Measurements from ENCODE around the gene LIPE. TPM values are rescaled to one million over a fixed set of nuclear protein-coding genes. Genes with fewer than 3 reads are reported as not detected.
A peak's percentile ranks its signal among the peaks of the same experiment; 100 is the strongest.

LIPE gene
- total RNA-seq, 2 experiments from 2014 or later, result 27.8 to 32.8 TPM

DNA sequence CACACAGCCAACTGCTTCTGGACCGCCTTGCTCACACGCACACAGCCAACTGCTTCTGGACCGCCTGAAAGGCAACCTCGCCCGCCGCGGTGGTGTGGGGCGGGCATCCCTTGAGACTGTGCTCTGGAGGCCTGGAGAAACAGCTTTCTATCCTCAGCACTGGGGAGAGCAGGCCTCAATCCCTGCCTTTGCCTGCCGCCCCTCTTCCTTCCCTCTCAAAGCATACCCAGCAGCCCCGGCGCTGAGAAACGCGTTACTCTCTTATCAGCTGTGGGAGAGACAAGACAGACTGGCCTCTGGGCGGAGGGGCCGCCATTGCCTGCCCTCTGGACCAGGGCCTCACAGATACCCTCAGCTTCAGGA, 2.9 kb downstream of the LIPE start:
- ATAC-seq, result no peak
- H3K9me3 Mint-ChIP-seq (ENCODE audit: low read depth), result no peaks in the 10 kb centered on the region
- DNase-seq, result no peak
- intact Hi-C loops (cut with DNase I, micrococcal nuclease), result loop anchor here in 1 of 2 experiments (10.0 kb wide), 1 partner anchor 1100 kb away; the partner anchor contains the start of gene ETHE1
- ChIA-PET POLR2A (interaction anchor here (0.7 to 1.4 kb wide), 2 partner anchors 16 to 24 kb away, joined by 3 to 4 read pairs; no protein-coding TSS in a partner anchor), CTCF (interaction anchor here (1.6 to 2.9 kb wide), 4 partner anchors 10 to 26 kb away, joined by 5 to 32 read pairs (median 18); no protein-coding TSS in a partner anchor)
- peaks cover 40% of the 10 kb centered on the region for H3K4me1 Mint-ChIP-seq
- H3K4me3 Mint-ChIP-seq, result peak overlapping the region; percentile 86
- H3K27me3 Mint-ChIP-seq, result no peaks in the 10 kb centered on the region
- H3K36me3 Mint-ChIP-seq (ENCODE audit: low read depth), result peaks cover 2% of the 10 kb centered on the region
- no peak overlapping the region for H3K27ac Mint-ChIP-seq

DNA sequence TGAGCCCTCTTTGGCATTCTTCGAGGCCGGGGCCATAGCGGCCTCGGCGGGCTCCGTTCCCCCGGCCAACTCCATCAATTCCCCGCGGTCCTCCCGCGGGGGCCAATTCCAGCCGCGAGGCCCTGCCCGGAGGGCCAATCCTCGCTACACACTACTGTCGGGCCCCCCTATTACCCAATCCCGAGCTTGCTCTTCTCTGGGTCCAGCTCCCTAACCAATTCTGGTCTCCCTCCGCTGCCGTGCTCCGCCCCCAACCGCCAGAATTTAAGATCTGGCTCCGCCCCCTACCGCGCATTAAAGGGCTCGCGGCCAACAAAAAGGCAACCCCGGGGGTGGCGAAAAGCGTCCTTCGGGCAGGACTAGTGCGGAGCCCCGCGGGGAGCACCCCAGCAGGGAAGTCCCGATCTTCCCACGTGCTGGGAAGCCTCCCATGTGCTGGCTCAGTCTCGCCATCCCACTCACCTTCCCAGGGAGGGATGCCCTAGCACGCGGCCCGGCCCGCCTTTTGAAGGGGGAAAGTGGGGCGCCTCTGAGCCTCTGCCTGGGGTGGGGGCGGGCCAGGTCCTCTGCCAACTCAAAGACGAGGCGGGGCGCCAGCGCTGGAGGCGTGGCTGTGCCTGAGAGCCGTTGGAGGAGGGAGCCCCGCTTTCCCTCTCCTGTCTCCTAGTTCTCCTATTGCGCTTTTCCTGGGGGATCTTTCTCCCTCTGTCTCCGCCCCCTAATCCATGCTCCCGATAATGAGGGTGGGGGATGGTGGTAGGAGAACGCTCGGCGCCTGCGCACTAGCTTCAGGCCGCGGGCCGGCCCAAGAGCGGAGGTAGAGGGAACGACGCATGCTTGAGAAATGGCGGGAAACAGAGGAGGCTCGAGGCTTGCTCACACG, 3.5 kb downstream of the LIPE start:
- CTCF ChIA-PET, result interaction anchor here (0.8 to 2.9 kb wide), 6 partner anchors 10 to 28 kb away, joined by 5 to 32 read pairs (median 10); no protein-coding TSS in a partner anchor
- Mint-ChIP-seq H3K27ac (peak overlapping the region; percentile 92), H3K36me3 (ENCODE audit: low read depth) (peaks cover 2% of the 10 kb centered on the region), H3K27me3 (no peaks in the 10 kb centered on the region), H3K9me3 (ENCODE audit: low read depth) (no peaks in the 10 kb centered on the region), H3K4me1 (peaks cover 40% of the 10 kb centered on the region), H3K4me3 (peak overlapping the region; percentile 86)
- intact Hi-C loops (cut with DNase I, micrococcal nuclease), result loop anchor here (1.0 to 10.0 kb wide), 11 partner anchors 17 to 1101 kb away; partner anchors contain the start of genes MEGF8 (in 2 of the 2), DEDD2 (in 1 of the 2), ETHE1 (in 1 of the 2) and GSK3A (in 1 of the 2)
- POLR2A ChIA-PET, result interaction anchor here (0.6 to 1.4 kb wide), 5 partner anchors 17 to 1084 kb away, joined by 3 to 5 read pairs (median 4); partner anchors contain the start of gene ZNF526
- ATAC-seq, result peak; percentile 91
- DNase-seq, result peak; percentile 96

DNA sequence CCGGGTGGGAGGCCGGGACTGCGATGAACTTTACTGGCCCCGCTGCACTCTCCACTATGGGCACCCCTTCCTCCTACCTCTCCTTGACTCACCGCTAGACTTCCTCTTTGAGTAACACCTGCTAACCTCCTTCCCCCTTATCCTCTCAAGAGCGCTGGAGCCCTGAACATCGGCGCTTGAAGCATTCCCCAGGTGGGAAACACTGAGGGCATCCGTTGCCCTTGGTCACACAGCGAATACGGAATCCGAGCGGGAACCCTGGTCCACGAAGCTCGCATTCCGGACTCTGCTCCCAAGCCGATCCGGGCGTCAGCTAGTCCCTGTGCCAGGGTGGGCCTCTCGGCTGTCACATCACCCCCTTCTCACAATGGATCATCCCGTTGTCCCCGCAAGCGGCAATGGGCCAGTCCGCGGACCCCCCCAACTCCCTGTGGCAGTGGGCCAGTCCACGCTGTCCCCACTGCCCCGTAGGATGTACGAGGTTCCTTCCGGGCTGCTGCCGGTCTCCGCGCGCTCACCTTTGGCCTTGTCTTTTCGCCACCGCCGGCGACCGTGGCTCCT, 4.2 kb downstream of the LIPE start:
- ATAC-seq (peak; percentile 58), DNase-seq (peak; percentile 66)
- Mint-ChIP-seq H3K27ac (peak overlapping the region; percentile 92), H3K4me1 (peaks cover 40% of the 10 kb centered on the region), H3K27me3 (no peaks in the 10 kb centered on the region), H3K36me3 (ENCODE audit: low read depth) (peaks cover 2% of the 10 kb centered on the region), H3K4me3 (peak overlapping the region; percentile 86), H3K9me3 (ENCODE audit: low read depth) (no peaks in the 10 kb centered on the region)
- intact Hi-C loops (cut with DNase I, micrococcal nuclease), result loop anchor here (1.0 to 10.0 kb wide), 11 partner anchors 17 to 1102 kb away; partner anchors contain the start of genes MEGF8 (in 2 of the 2), DEDD2 (in 1 of the 2), ETHE1 (in 1 of the 2) and GSK3A (in 1 of the 2)
- CTCF ChIA-PET, result interaction anchor here (0.8 to 2.9 kb wide), 5 partner anchors 11 to 27 kb away, joined by 5 to 32 read pairs (median 15); no protein-coding TSS in a partner anchor
- POLR2A ChIA-PET, result interaction anchor here (1.0 to 1.4 kb wide), 3 partner anchors 22 to 203 kb away, joined by 3 to 5 read pairs (median 4); partner anchors contain the start of gene ZNF526

GRCh38 chr19:42422092-42422900, 4.9 kb downstream of the LIPE start:
- POLR2A ChIA-PET, result no interaction called here
- DNase-seq (no peak), ATAC-seq (no peak)
- no peaks in the 10 kb centered on the region for H3K27me3 Mint-ChIP-seq
- CTCF ChIA-PET, result interaction anchor here (2.1 to 2.6 kb wide), 2 partner anchors 12 to 16 kb away, joined by 15 to 32 read pairs; no protein-coding TSS in a partner anchor
- H3K27ac Mint-ChIP-seq, result peak overlapping the region; percentile 92
- intact Hi-C loops (cut with DNase I, micrococcal nuclease), result loop anchor here in 1 of 2 experiments (2.0 to 10.0 kb wide), 2 partner anchors 299 to 1103 kb away; partner anchors contain the start of gene ETHE1
- H3K4me3 Mint-ChIP-seq, result peak overlapping the region; percentile 86
- no peaks in the 10 kb centered on the region for H3K9me3 Mint-ChIP-seq (ENCODE audit: low read depth)
- peaks cover 2% of the 10 kb centered on the region for H3K36me3 Mint-ChIP-seq (ENCODE audit: low read depth)
- H3K4me1 Mint-ChIP-seq, result peaks cover 40% of the 10 kb centered on the region

GRCh38 chr19:42421591-42422031, 5.6 kb downstream of the LIPE start:
- peaks cover 40% of the 10 kb centered on the region for H3K4me1 Mint-ChIP-seq
- CTCF ChIA-PET, result interaction anchor here (0.8 to 2.6 kb wide), 4 partner anchors 12 to 19 kb away, joined by 3 to 23 read pairs (median 14); no protein-coding TSS in a partner anchor
- H3K36me3 Mint-ChIP-seq (ENCODE audit: low read depth), result peaks cover 2% of the 10 kb centered on the region
- POLR2A ChIA-PET, result interaction anchor here (0.7 kb wide), 1 partner anchor 479 kb away, joined by 3 read pairs; no protein-coding TSS in a partner anchor
- ATAC-seq (no peak), DNase-seq (no peak)
- no peak overlapping the region for H3K27ac Mint-ChIP-seq
- H3K4me3 Mint-ChIP-seq, result peak overlapping the region; percentile 86
- H3K9me3 Mint-ChIP-seq (ENCODE audit: low read depth), result no peaks in the 10 kb centered on the region
- intact Hi-C loops (cut with DNase I, micrococcal nuclease), result loop anchor here in 1 of 2 experiments (2.0 to 10.0 kb wide), 2 partner anchors 299 to 1103 kb away; partner anchors contain the start of gene ETHE1
- no peaks in the 10 kb centered on the region for H3K27me3 Mint-ChIP-seq

DNA sequence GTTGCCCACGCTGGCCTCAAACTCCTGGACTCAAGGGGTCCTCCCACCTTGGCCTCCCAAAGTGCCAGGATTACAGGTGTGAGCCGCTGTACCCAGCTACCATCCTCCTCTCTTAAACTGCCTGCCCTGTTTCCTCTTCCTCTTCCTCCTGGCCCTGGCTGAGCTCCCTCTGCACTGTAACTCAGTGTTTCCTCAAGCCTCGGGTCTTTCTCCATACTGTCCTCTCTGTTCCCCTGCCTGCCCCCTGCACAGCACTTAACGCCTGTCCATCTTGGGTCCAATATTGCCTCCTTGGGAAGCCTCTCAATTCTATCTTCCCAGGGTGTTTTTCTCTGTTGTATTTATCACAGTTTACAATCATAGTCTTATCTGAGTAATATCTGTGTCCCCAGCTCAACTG, 6.1 kb downstream of the LIPE start:
- Mint-ChIP-seq H3K4me1 (peaks cover 40% of the 10 kb centered on the region), H3K27me3 (no peaks in the 10 kb centered on the region), H3K9me3 (ENCODE audit: low read depth) (no peaks in the 10 kb centered on the region), H3K4me3 (no peak overlapping the region), H3K27ac (no peak overlapping the region), H3K36me3 (ENCODE audit: low read depth) (peaks cover 2% of the 10 kb centered on the region)
- ChIA-PET POLR2A (interaction anchor here (0.7 kb wide), 1 partner anchor 478 kb away, joined by 3 read pairs; no protein-coding TSS in a partner anchor), CTCF (interaction anchor here (0.8 to 2.6 kb wide), 5 partner anchors 13 to 20 kb away, joined by 3 to 23 read pairs (median 8); no protein-coding TSS in a partner anchor)
- no peak for ATAC-seq
- no peak for DNase-seq
- intact Hi-C loops (cut with DNase I, micrococcal nuclease), result loop anchor here in 1 of 2 experiments (10.0 kb wide), 1 partner anchor 1104 kb away; the partner anchor contains the start of gene ETHE1

GRCh38 chr19:42420055-42420544, 7.1 kb downstream of the LIPE start:
- DNase-seq (peak; percentile 91), ATAC-seq (peak; percentile 57)
- H3K36me3 Mint-ChIP-seq (ENCODE audit: low read depth), result peaks cover 2% of the 10 kb centered on the region
- H3K27ac Mint-ChIP-seq, result no peak overlapping the region
- H3K4me1 Mint-ChIP-seq, result peaks cover 40% of the 10 kb centered on the region
- no peaks in the 10 kb centered on the region for H3K9me3 Mint-ChIP-seq (ENCODE audit: low read depth)
- ChIA-PET CTCF (interaction anchor here (0.6 to 2.6 kb wide), 14 partner anchors 8 to 305 kb away, joined by 3 to 23 read pairs (median 4); no protein-coding TSS in a partner anchor), POLR2A (no interaction called here)
- H3K27me3 Mint-ChIP-seq, result no peaks in the 10 kb centered on the region
- H3K4me3 Mint-ChIP-seq, result no peak overlapping the region
- intact Hi-C loops (cut with DNase I, micrococcal nuclease), result loop anchor here (1.0 to 10.0 kb wide), 2 partner anchors 13 to 1105 kb away; partner anchors contain the start of gene ETHE1 (in 1 of the 2)

GRCh38 chr19:42419309-42419708, 7.9 kb downstream of the LIPE start:
- Mint-ChIP-seq H3K4me3 (no peak overlapping the region), H3K9me3 (ENCODE audit: low read depth) (no peaks in the 10 kb centered on the region), H3K4me1 (peaks cover 38% of the 10 kb centered on the region), H3K27me3 (no peaks in the 10 kb centered on the region), H3K36me3 (ENCODE audit: low read depth) (peaks cover 3% of the 10 kb centered on the region), H3K27ac (no peak overlapping the region)
- no peak for ATAC-seq
- CTCF ChIA-PET, result interaction anchor here (0.6 to 2.6 kb wide), 4 partner anchors 15 to 77 kb away, joined by 3 to 23 read pairs (median 6); no protein-coding TSS in a partner anchor
- peak; percentile 1 for DNase-seq
- intact Hi-C loops (cut with DNase I, micrococcal nuclease), result no loop called here
- POLR2A ChIA-PET, result no interaction called here

GRCh38 chr19:42412661-42413076, 14.5 kb downstream of the LIPE start:
- Mint-ChIP-seq H3K36me3 (ENCODE audit: low read depth) (peaks cover 9% of the 10 kb centered on the region), H3K9me3 (ENCODE audit: low read depth) (no peaks in the 10 kb centered on the region), H3K27me3 (no peaks in the 10 kb centered on the region), H3K4me3 (no peak overlapping the region), H3K4me1 (no peaks in the 10 kb centered on the region), H3K27ac (no peak overlapping the region)
- DNase-seq (no peak), ATAC-seq (no peak)
- ChIA-PET POLR2A (no interaction called here), CTCF (interaction anchor here (0.5 to 1.4 kb wide), 5 partner anchors 9 to 866 kb away, joined by 3 to 4 read pairs (median 3); no protein-coding TSS in a partner anchor)
- intact Hi-C loops (cut with DNase I, micrococcal nuclease), result no loop called here

- Mint-ChIP-seq H3K9me3 (ENCODE audit: low read depth) (no peaks in the 10 kb centered on the region), H3K4me3 (no peak overlapping the region), H3K36me3 (ENCODE audit: low read depth) (peaks cover 9% of the 10 kb centered on the region), H3K27me3 (no peaks in the 10 kb centered on the region), H3K4me1 (no peaks in the 10 kb centered on the region), H3K27ac (no peak overlapping the region)
- CTCF ChIA-PET, result interaction anchor here (0.6 to 1.4 kb wide), 5 partner anchors 8 to 32 kb away, joined by 3 to 4 read pairs (median 3); no protein-coding TSS in a partner anchor
- DNase-seq (no peak), ATAC-seq (no peak)
- intact Hi-C loops (cut with DNase I, micrococcal nuclease), result no loop called here
- POLR2A ChIA-PET, result no interaction called here
Measured at GRCh38 chr19:42412227-42412626, 15.0 kb downstream of the LIPE start.

All from activated CD4-positive, alpha-beta T cell treated with anti-CD3 and anti-CD28 coated beads for 36 hours (primary cell).